HepG2 (cell line): ENCODE data around the gene TBC1D21. TPM values are rescaled to one million over a fixed set of nuclear protein-coding genes. Genes with fewer than 3 reads are reported as not detected.

Source experiments
- CREB1 ChIP-seq, 2 experiments: fragments of 450-650 bp in 1 of 2; IDR thresholded peaks; 2 replicates each; pipeline ENCODE4 v1.6.1; 2016 to 2017; ENCODE audit warnings: control low read depth in 1 of 2, mild to moderate bottlenecking in 1 of 2, missing compliant biosample characterization in 1 of 2, missing genetic modification characterization in 1 of 2
- E2F2 ChIP-seq: sonication (generic); formaldehyde crosslinking; IDR thresholded peaks from 2 replicates; pipeline ENCODE4 v1.4.0; 2020; ENCODE audit warnings: missing genetic modification reagents, borderline replicate concordance
- FOXM1 ChIP-seq: sonication (generic); formaldehyde crosslinking; IDR thresholded peaks from 2 replicates; pipeline ENCODE4 v1.5.0; 2020; ENCODE audit warnings: missing genetic modification reagents
- FUBP1 ChIP-seq: sonication (generic); formaldehyde crosslinking; IDR thresholded peaks from 2 replicates; pipeline ENCODE4 v1.5.1; 2020; ENCODE audit warnings: missing genetic modification reagents, mild to moderate bottlenecking, borderline replicate concordance
- GTF2F1 ChIP-seq: fragments of 150-350 bp; IDR thresholded peaks from 2 replicates; pipeline ENCODE4 v1.6.1; 2014; ENCODE audit warnings: low read length
- IKZF1 ChIP-seq: fragments of 450-650 bp; IDR thresholded peaks from 2 replicates; pipeline ENCODE4 v1.7.1; 2016
- NAIF1 ChIP-seq: sonication (generic); formaldehyde crosslinking; IDR thresholded peaks from 2 replicates; pipeline ENCODE4 v1.5.0; 2020; ENCODE audit warnings: mild to moderate bottlenecking, missing genetic modification reagents, borderline replicate concordance
- SRSF4 ChIP-seq: fragments of 200-400 bp; formaldehyde crosslinking; IDR thresholded peaks from one replicate; pipeline ENCODE4 v1.6.1; 2018; ENCODE audit warnings: mild to moderate bottlenecking, low read depth, low read length, moderate library complexity; ENCODE audit not compliant: poor library complexity, severe bottlenecking
- TFE3 ChIP-seq: IDR thresholded peaks from 2 replicates; pipeline ENCODE4 v1.6.1; 2016
- ZBTB21 ChIP-seq: sonication (generic); formaldehyde crosslinking; IDR thresholded peaks from 2 replicates; pipeline ENCODE4 v1.4.0; 2020; ENCODE audit warnings: missing genetic modification reagents
- ZNF552 ChIP-seq: sonication (generic); formaldehyde crosslinking; IDR thresholded peaks from 2 replicates; pipeline ENCODE4 v1.9.0; 2022; ENCODE audit warnings: missing genetic modification reagents, mild to moderate bottlenecking, borderline replicate concordance
- ZNF678 ChIP-seq: sonication (generic); formaldehyde crosslinking; IDR thresholded peaks from 2 replicates; pipeline ENCODE4 v1.4.0; 2020; ENCODE audit warnings: mild to moderate bottlenecking, missing genetic modification reagents
- polyA plus RNA-seq, 8 experiments: library from polyadenylated mRNA; depleted of rRNA in 3 of 8; stranded (reverse) in 7 of 8; unstranded in 1 of 8; fragments of >200 nt; fragmentation: Illumina TruSeq in 4 of 8; extraction: Trizol in 4 of 8; gene quantifications; 2 replicates each; pipeline versions ENCODE4 v1.2.1 to v1.2.3, GENCODE V29; 2011 to 2016; ENCODE audit warnings: low read depth in 4 of 8, missing spikeins in 1 of 8, mixed read lengths in 1 of 8; ENCODE audit not compliant: insufficient read depth in 1 of 8
- total RNA-seq, 5 experiments: library from RNA; depleted of rRNA; stranded (reverse); fragments of >200 nt; fragmentation: Illumina TruSeq; extraction: Trizol; gene quantifications; 2 replicates each; pipeline ENCODE4 v1.2.3, GENCODE V29; 2016; ENCODE audit warnings: low read depth in 1 of 5

The TBC1D21 gene
- total and polyA plus RNA-seq, 2 of the 13 experiments (the other 11 are each of a cell fraction or from before 2014, with no cell fraction given) = not detected

GRCh38 chr15:73907035-73907408, 33.7 kb downstream of the TBC1D21 start (continued):
- TF ChIP-seq E2F2 (CRISPR knock-in tag) (no peak), ZBTB21 (CRISPR knock-in tag) (no peak), CREB1 (IDR thresholded peaks at IDR 0.05) (no peak), CREB1 (CRISPR knock-in tag; IDR thresholded peaks at IDR 0.05) (no peak), GTF2F1 (no peak), ZNF678 (CRISPR knock-in tag) (no peak), FOXM1 (no peak), TFE3 (CRISPR knock-in tag) (no peak), ZNF552 (CRISPR knock-in tag) (no peak), FUBP1 (no peak), NAIF1 (no peak), IKZF1 (no peak), SRSF4 (no peak)
